ENCODE results near the gene NDUFS4. TPM values are rescaled to one million over a fixed set of nuclear protein-coding genes. Genes with fewer than 3 reads are reported as not detected.
"Not testable (repeated sequence)": the region's sequence is repeated elsewhere in the genome, so short reads cannot be mapped to it uniquely, and the experiment has no call there.

The NDUFS4 gene
- polyA plus RNA-seq, 4 donors = 139 to 152 (median 146) TPM

GRCh38 chr5:53571403-53571802 is 11.0 kb downstream of the NDUFS4 start:
- no peak for DNase-seq (ENCODE audit: low read depth in 4 of 4, low spot score in 3 of 4)

GRCh38 chr5:53575101-53575500 is 14.7 kb downstream of the NDUFS4 start:
- no peak for DNase-seq (ENCODE audit: low read depth in 4 of 4, low spot score in 3 of 4)

GRCh38 chr5:53575831-53576230 is 15.4 kb downstream of the NDUFS4 start:
- DNase-seq (ENCODE audit: low read depth in 4 of 4, low spot score in 3 of 4) = no peak

- DNase-seq (ENCODE audit: low read depth in 4 of 4, low spot score in 3 of 4) = no peak
Observed at GRCh38 chr5:53576674-53577073, 16.2 kb downstream of the NDUFS4 start.

- DNase-seq (ENCODE audit: low read depth in 4 of 4, low spot score in 3 of 4) = no peak
Observed at GRCh38 chr5:53578854-53579253, 18.4 kb downstream of the NDUFS4 start.

- no peak for DNase-seq (ENCODE audit: low read depth in 4 of 4, low spot score in 3 of 4)
Observed at GRCh38 chr5:53580547-53580946, 20.1 kb downstream of the NDUFS4 start.

GRCh38 chr5:53582225-53582624 is 21.8 kb downstream of the NDUFS4 start:
- DNase-seq (ENCODE audit: low read depth in 4 of 4, low spot score in 3 of 4) = no peak

- no peak for DNase-seq (ENCODE audit: low read depth in 4 of 4, low spot score in 3 of 4)
Observed at GRCh38 chr5:53590759-53591158, 30.3 kb downstream of the NDUFS4 start.

GRCh38 chr5:53594419-53594818 is 34.0 kb downstream of the NDUFS4 start:
- DNase-seq (ENCODE audit: low read depth in 4 of 4, low spot score in 3 of 4) = no peak

- DNase-seq (ENCODE audit: low read depth in 4 of 4, low spot score in 3 of 4) = no peak
Observed at GRCh38 chr5:53597894-53598293, 37.5 kb downstream of the NDUFS4 start.

- no peak for DNase-seq (ENCODE audit: low read depth in 4 of 4, low spot score in 3 of 4)
Observed at GRCh38 chr5:53601570-53601969, 41.1 kb downstream of the NDUFS4 start.

- no peak for DNase-seq (ENCODE audit: low read depth in 4 of 4, low spot score in 3 of 4)
Observed at GRCh38 chr5:53603009-53603687, 42.7 kb downstream of the NDUFS4 start.

- no peak for DNase-seq (ENCODE audit: low read depth in 4 of 4, low spot score in 3 of 4)
Observed at GRCh38 chr5:53604309-53604708, 43.9 kb downstream of the NDUFS4 start.

- DNase-seq (ENCODE audit: low read depth in 4 of 4, low spot score in 3 of 4) = no peak
Observed at GRCh38 chr5:53607886-53608285, 47.4 kb downstream of the NDUFS4 start.

GRCh38 chr5:53608897-53609296 is 48.5 kb downstream of the NDUFS4 start:
- not testable (repeated sequence) for DNase-seq (ENCODE audit: low read depth in 4 of 4, low spot score in 3 of 4)

- no peak for DNase-seq (ENCODE audit: low read depth in 4 of 4, low spot score in 3 of 4)
Observed at GRCh38 chr5:53613061-53613460, 52.6 kb downstream of the NDUFS4 start.

- no peak for DNase-seq (ENCODE audit: low read depth in 4 of 4, low spot score in 3 of 4)
Observed at GRCh38 chr5:53613536-53613935, 53.1 kb downstream of the NDUFS4 start.

GRCh38 chr5:53614376-53614885 is 54.0 kb downstream of the NDUFS4 start:
- no peak for DNase-seq (ENCODE audit: low read depth in 4 of 4, low spot score in 3 of 4)

- no peak for DNase-seq (ENCODE audit: low read depth in 4 of 4, low spot score in 3 of 4)
Observed at GRCh38 chr5:53616939-53617549, 56.6 kb downstream of the NDUFS4 start.

GRCh38 chr5:53631251-53631650 is 70.8 kb downstream of the NDUFS4 start:
- no peak for DNase-seq (ENCODE audit: low read depth in 4 of 4, low spot score in 3 of 4)

GRCh38 chr5:53642061-53642460 is 81.6 kb downstream of the NDUFS4 start:
- DNase-seq (ENCODE audit: low read depth in 4 of 4, low spot score in 3 of 4) = peak in 3 of 4 donors; percentile 16 to 31 (median 24)

GRCh38 chr5:53643445-53643844 is 83.0 kb downstream of the NDUFS4 start:
- no peak for DNase-seq (ENCODE audit: low read depth in 4 of 4, low spot score in 3 of 4)

Measured in right renal pelvis (tissue), 4 donors.